Panc1 (cell line): Measurements from ENCODE around the gene GALNT10. TPM values are rescaled to one million over a fixed set of nuclear protein-coding genes. Genes with fewer than 3 reads are reported as not detected.

Source experiments
- ATAC-seq: fragments of 200-7000 bp; cut with Tn5 transposase; 2 replicates; pipeline ENCODE4 v1.9.1; 2020; ENCODE audit warnings: mild to moderate bottlenecking, moderate library complexity
- BruUV-seq: library from RNA; stranded (reverse); fragments of 400-500 nt; replicated peaks from 2 replicates; lab custom pipeline; 2021; lab: Mats Ljungman, UMichigan
- CTCF ChIA-PET: fragments of 300-600 bp; sonication (Branson Sonifier 250); formaldehyde crosslinking; loops from one replicate; lab custom pipeline; 2022; ENCODE audit warnings: antibody characterized with exemption; lab: Charles Lee
- POLR2A ChIA-PET: fragments of 300-600 bp; sonication (Branson Sonifier 250); formaldehyde crosslinking; loops from one replicate; lab custom pipeline; 2022; ENCODE audit warnings: antibody characterized with exemption; lab: Charles Lee
- DNase-seq: peaks from one replicate; pipeline ENCODE4 v3.0.0-alpha.2; 2010; ENCODE audit warnings: low read depth, low spot score
- H3K27ac ChIP-seq: 2 replicates; pipeline ENCODE4 v1.5.1; 2011; ENCODE audit warnings: mild to moderate bottlenecking, low read length, inconsistent platforms
- H3K27me3 ChIP-seq: fragments of 200-500 bp; sonication (Bioruptor generic); 2 replicates; pipeline ENCODE4 v1.6.0; 2014; ENCODE audit warnings: low read length, inconsistent platforms; ENCODE audit not compliant: control insufficient read depth, insufficient read depth
- H3K36me3 ChIP-seq: fragments of 200-500 bp; sonication (Bioruptor generic); 2 replicates; pipeline ENCODE4 v1.5.1; 2014; ENCODE audit warnings: inconsistent platforms, mild to moderate bottlenecking, low read length, moderate library complexity; ENCODE audit not compliant: control insufficient read depth, insufficient read depth
- H3K4me1 ChIP-seq: 2 replicates; pipeline ENCODE4 v1.5.1; 2011; ENCODE audit warnings: inconsistent platforms, mild to moderate bottlenecking, low read length, moderate library complexity; ENCODE audit not compliant: control insufficient read depth, insufficient read depth
- H3K4me3 ChIP-seq, 2 experiments: 2 replicates each; pipeline ENCODE4 v1.5.1; 2011 to 2012; ENCODE audit warnings: low read depth in 2 of 2, low read length in 2 of 2, mild to moderate bottlenecking in 2 of 2, inconsistent platforms in 1 of 2, moderate library complexity in 1 of 2
- H3K9me3 ChIP-seq: fragments of 200-500 bp; sonication (Bioruptor generic); 2 replicates; pipeline ENCODE4 v1.5.1; 2014; ENCODE audit warnings: low read depth, mild to moderate bottlenecking, inconsistent platforms, low read length, moderate library complexity; ENCODE audit not compliant: control insufficient read depth, insufficient read depth
- POLR2AphosphoS5 ChIP-seq: IDR thresholded peaks from 2 replicates; pipeline ENCODE4 v1.6.1; 2012; ENCODE audit warnings: mild to moderate bottlenecking, low read depth, low read length, moderate library complexity
- REST ChIP-seq, 2 experiments: IDR thresholded peaks; 2 replicates each; pipeline ENCODE4 v1.6.1; 2011 to 2012; ENCODE audit warnings: low read depth in 2 of 2, control low read depth in 1 of 2, low read length in 1 of 2, mild to moderate bottlenecking in 1 of 2, moderate library complexity in 1 of 2; ENCODE audit not compliant: insufficient read depth in 1 of 2
- SIN3A ChIP-seq: IDR thresholded peaks from 2 replicates; pipeline ENCODE4 v1.6.1; 2012; ENCODE audit warnings: low read depth, mild to moderate bottlenecking, low read length, moderate library complexity, borderline replicate concordance; ENCODE audit not compliant: insufficient read depth
- TCF7L2 ChIP-seq: IDR thresholded peaks from 2 replicates; pipeline ENCODE4 v1.6.1; 2011; ENCODE audit warnings: mild to moderate bottlenecking, low read depth, low read length, inconsistent platforms
- in situ Hi-C: cut with HindIII; loops from 2 replicates; pipeline ENCODE4 v1.10.0; 2016; ENCODE audit warnings: low sequenced_read_pairs, low pct_unique_long_range_greater_than_20kb
- intact Hi-C: fragments of 100-400 bp; cut with micrococcal nuclease; formaldehyde crosslinking; loops from one replicate; pipeline ENCODE4 v1.10.0; 2022; ENCODE audit not compliant: unreplicated experiment
- total RNA-seq: library from RNA; stranded (reverse); gene quantifications from one replicate; pipeline ENCODE4 v1.2.1, GENCODE V29; 2021; ENCODE audit not compliant: unreplicated experiment
- TF ChIP-seq, protein P1 (sequence below): fragments of 450-650 bp; IDR thresholded peaks from 2 replicates; pipeline ENCODE4 v1.5.1; 2017; ENCODE audit warnings: mild to moderate bottlenecking

GALNT10 gene
- total RNA-seq, 1 experiment from 2014 or later = 50.5 TPM

DNA sequence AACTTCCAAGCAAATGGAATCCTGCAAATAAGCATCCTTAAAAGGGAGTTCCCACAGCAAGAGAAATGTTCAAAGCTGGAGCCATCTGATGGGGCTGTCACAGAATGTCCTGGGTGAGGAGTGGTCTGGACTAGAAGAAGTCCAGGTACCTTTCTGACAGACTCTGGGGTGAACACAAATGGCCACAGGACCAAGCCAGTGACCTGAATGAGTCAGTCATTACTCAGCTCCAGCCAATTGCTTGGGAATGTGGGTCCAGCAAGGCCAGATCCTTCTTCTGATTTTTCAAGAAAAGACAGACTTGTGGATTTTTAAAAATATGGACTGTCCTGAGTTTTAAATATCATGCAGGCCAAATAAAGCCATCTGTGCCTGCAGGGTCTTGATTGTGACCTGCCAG is 30.1 kb downstream of the GALNT10 start:
- H3K4me1 ChIP-seq = peaks cover 14% of the 10 kb centered on the region
- H3K4me3 ChIP-seq = no peak overlapping the region
- POLR2A ChIA-PET = no interaction called here
- no TSS peak for BruUV-seq
- CTCF ChIA-PET = no interaction called here
- TF ChIP-seq REST (IDR thresholded peaks at IDR 0.05; ENCODE audit: insufficient read depth in 1 of 2, low read depth in 2 of 2, low read length in 1 of 2) (no peak), TCF7L2 (no peak), POLR2AphosphoS5 (no peak), SIN3A (no peak)
- TF ChIP-seq, protein P1, sequence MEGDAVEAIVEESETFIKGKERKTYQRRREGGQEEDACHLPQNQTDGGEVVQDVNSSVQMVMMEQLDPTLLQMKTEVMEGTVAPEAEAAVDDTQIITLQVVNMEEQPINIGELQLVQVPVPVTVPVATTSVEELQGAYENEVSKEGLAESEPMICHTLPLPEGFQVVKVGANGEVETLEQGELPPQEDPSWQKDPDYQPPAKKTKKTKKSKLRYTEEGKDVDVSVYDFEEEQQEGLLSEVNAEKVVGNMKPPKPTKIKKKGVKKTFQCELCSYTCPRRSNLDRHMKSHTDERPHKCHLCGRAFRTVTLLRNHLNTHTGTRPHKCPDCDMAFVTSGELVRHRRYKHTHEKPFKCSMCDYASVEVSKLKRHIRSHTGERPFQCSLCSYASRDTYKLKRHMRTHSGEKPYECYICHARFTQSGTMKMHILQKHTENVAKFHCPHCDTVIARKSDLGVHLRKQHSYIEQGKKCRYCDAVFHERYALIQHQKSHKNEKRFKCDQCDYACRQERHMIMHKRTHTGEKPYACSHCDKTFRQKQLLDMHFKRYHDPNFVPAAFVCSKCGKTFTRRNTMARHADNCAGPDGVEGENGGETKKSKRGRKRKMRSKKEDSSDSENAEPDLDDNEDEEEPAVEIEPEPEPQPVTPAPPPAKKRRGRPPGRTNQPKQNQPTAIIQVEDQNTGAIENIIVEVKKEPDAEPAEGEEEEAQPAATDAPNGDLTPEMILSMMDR = no peak
- H3K27me3 ChIP-seq = no peaks in the 10 kb centered on the region
- intact Hi-C loops = no loop called here
- in situ Hi-C loops = no loop called here
- peak; percentile 89 for ATAC-seq
- peak overlapping the region; percentile 44; the same call in 1 of the 2 replicates for H3K27ac ChIP-seq
- DNase-seq = peak; percentile 77
- no peaks in the 10 kb centered on the region for H3K36me3 ChIP-seq
- H3K9me3 ChIP-seq = no peaks in the 10 kb centered on the region

- no peaks in the 10 kb centered on the region for H3K9me3 ChIP-seq
- TF ChIP-seq, protein P1 = no peak
- TF ChIP-seq SIN3A (no peak), TCF7L2 (no peak), REST (IDR thresholded peaks at IDR 0.05; ENCODE audit: insufficient read depth in 1 of 2, low read depth in 2 of 2, low read length in 1 of 2) (no peak), POLR2AphosphoS5 (no peak)
- in situ Hi-C loops = no loop called here
- H3K4me3 ChIP-seq = no peak overlapping the region
- ATAC-seq (peak; percentile 60), DNase-seq (peak; percentile 35)
- peak overlapping the region; percentile 31; the same call in 1 of the 2 replicates for H3K27ac ChIP-seq
- no peaks in the 10 kb centered on the region for H3K27me3 ChIP-seq
- POLR2A ChIA-PET = no interaction called here
- H3K4me1 ChIP-seq = peaks cover 14% of the 10 kb centered on the region
- intact Hi-C loops = no loop called here
- BruUV-seq = no TSS peak
- H3K36me3 ChIP-seq = no peaks in the 10 kb centered on the region
- CTCF ChIA-PET = no interaction called here
Measured at GRCh38 chr5:154221371-154221896, 30.9 kb downstream of the GALNT10 start.
